Measurements from ENCODE around the gene CEACAM4.
A peak's percentile ranks its signal among the peaks of the same experiment; 100 is the strongest.
"Not testable (repeated sequence)": the region's sequence is repeated elsewhere in the genome, so short reads cannot be mapped to it uniquely, and the experiment has no call there.

CEACAM4 gene

DNA sequence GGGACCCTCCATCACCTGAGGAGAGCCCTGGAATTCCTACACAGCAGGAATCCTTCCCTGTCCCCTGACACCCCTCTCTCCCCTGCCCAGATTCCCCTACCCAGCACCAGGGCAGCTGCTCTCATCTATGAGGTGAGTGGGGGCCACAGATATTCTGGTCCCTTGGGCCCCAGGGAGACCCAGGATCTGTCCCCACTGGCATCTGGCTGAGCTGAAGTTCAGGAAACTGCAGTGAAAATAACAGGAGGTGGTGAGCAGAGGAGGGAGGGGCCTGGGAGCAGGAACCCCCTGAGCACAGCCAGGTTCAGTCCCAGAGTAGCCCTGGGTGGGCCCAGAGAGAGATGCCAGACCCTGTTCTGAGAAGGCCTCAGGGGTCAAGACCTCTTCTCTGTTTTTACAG, 40.8 kb downstream of the CEACAM4 start:
- DNase-seq (ENCODE audit: low read depth, low spot score) = no peak

DNA sequence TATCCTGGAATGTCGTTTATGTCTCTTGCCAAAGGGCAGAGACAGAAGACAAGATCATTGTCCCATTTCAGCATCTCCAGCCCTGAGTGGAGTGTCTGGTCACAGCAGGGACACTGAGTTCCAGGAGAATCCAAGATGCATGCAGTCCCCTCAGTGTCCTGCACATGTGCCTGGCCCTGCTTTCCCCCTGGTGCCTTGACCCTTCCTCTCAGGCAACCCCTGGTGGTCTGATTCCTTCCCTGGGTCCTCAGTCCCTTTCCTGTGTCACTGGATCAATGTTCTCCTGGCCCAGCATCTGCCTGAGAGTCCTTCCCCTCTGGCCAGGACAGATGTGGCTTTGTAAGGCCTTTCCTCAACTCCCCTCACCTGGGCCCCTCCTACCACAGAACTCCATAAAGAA, 41.9 kb downstream of the CEACAM4 start:
- no peak for DNase-seq (ENCODE audit: low read depth, low spot score)

DNA sequence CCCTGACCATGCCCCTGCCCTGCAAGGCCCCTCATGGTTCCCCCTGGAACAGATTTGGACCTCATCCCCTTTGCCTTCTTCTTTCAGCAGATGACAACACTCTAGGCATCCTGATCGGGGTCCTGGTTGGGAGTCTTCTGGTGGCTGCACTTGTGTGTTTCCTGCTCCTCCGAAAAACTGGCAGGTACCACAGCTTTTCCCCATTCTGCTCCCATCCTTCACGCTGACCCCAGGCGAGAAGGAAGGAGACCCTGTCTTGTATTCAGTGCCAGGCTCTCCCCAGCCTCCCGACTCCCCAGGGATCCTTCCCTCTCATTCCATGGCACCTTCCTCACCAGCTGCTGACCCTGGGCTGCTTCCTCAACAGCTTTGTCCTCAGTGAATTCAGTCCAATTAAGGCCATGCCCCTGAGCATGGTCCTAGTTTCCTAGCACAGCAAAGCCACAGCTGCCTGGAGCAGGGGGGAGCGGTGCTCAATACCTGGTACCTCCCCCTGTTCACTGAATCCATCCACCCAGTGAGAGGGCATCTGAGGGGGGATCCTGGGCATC, 42.5 kb downstream of the CEACAM4 start:
- no peak for DNase-seq (ENCODE audit: low read depth, low spot score)

DNA sequence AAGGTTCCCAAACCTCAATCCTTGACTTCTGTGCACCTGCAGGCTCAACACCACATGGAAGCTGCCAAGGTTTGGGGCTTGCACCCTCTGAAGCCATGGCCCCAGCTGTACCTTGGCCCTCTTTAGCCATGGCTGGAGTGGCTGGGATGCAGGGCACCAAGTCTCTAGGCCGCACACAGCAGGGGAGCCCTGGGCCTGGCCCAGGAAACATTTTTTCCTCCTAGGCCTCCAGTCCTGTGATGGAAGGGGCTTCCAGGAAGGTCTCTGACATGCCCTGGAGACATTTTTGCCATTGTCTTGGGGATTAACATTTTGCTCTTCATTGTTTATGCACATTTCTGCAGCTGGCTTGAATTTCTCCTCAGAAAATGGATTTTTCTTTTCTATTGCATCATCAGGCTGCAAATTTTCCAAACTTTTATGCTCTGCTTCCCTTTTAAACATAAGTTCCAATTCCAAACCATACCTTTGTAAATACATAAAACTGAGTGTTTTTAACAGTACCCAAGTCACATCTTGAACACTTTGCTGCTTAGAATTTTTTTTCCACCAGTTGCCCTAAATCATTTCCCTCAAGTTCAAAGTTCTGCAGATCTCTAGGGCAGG, 44.2 kb downstream of the CEACAM4 start:
- not testable (repeated sequence) for DNase-seq (ENCODE audit: low read depth, low spot score)

DNA sequence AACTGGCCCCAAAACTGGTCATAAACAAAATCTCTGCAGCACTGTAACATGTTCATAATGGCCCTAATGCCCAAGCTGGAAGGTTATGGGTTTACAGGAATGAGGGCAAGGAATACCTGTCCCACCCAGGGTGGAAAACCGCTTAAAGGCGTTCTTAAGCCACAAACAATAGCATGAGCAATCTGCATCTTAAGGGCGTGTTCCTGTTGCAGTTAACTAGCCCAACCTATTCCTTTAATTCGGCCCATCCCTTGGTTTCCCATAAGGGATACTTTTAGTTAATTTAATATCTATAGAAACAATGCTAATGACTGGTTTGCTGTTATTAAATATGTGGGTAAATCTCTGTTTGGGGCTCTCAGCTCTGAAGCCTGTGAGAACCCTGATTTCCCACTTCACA, 45.8 kb downstream of the CEACAM4 start:
- not testable (repeated sequence) for DNase-seq (ENCODE audit: low read depth, low spot score)

DNA sequence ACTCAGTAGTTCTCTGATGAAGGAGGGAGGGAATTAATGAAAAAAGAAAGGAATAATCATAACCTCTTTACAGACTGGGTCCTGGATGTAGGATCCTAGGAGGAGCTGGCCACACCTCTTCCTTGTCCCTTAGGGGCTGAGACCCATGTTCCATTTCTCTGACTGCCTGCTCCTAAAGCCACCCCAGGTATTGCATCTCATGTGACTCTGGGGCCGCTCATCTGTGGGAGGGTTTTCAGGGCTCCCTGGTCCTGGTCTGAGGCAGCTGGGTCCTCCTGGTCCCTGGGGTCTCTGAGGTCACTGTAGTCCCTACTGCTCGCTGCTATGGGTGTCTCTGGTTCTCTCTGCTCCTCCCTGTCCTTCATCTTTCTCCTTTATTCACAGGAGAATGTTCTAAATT, 48.0 kb downstream of the CEACAM4 start:
- DNase-seq (ENCODE audit: low read depth, low spot score) = no peak

DNA sequence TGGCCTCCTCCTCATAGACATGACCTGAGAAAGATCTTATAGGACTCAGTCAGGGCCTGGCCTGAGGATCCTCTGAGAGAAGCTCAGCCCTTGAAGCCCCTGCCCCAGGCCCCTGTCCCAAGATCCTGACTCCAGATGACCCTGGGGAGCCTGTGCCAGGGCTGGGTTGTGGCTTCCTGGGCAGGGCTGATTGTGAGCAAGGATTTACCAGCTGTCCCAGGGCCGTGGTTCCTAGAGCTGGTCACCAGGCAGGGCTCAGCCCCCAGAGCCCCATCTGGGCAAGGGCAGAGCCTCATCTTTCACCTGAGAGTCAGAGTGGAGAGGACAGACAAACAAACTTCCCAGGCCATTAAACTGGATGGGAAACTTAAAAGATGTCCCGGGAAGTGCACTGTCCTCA, 49.0 kb downstream of the CEACAM4 start:
- DNase-seq (ENCODE audit: low read depth, low spot score) = no peak

DNA sequence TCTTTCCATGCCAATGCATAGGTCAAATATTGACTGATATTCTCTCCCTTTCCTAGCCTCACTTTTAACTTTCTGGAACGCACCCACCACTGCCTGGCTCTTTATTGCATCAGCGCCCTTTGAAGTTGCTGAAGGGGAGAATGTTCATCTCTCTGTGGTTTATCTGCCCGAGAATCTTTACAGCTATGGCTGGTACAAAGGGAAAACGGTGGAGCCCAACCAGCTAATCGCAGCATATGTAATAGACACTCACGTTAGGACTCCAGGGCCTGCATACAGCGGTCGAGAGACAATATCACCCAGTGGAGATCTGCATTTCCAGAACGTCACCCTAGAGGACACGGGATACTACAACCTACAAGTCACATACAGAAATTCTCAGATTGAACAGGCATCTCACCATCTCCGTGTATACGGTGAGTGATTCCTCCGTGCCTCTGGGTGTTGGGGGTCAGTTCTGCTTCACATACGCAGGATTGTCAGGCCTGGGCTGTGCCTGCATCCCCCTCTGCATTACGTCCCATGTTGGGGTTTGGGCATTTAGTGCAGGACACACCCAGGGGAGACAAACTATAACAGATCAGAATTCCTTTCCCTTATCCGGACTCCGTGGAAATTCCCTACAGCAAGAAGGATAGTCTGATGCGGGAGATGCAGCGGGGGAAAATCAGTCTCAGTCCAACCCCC, 49.6 kb downstream of the CEACAM4 start:
- no peak for DNase-seq (ENCODE audit: low read depth, low spot score)

DNA sequence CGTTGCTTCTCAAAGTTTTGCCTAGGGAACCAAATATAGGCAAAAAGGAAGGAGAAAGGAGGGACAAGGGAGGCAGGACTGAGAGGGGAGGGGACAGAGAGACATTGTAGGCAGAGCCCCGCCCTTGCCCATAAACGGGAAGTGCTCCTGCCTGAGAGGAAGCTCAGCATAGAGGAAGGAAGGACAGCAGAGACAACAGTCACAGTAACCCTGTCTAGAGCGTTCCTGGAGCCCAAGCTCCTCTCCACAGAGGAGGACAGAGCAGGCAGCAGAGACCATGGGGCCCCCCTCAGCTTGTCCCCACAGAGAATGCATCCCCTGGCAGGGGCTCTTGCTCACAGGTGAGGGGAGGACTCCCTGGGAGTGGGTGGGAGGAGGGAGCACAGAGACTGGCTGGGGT, 50.9 kb downstream of the CEACAM4 start, which contains the start of gene CEACAM21:
CEACAM21 (plus strand) TSS at position 169 of the 400 bp plus-strand sequence; CDS start at position 278, 109 bp downstream.
- no peak for DNase-seq (ENCODE audit: low read depth, low spot score)

DNA sequence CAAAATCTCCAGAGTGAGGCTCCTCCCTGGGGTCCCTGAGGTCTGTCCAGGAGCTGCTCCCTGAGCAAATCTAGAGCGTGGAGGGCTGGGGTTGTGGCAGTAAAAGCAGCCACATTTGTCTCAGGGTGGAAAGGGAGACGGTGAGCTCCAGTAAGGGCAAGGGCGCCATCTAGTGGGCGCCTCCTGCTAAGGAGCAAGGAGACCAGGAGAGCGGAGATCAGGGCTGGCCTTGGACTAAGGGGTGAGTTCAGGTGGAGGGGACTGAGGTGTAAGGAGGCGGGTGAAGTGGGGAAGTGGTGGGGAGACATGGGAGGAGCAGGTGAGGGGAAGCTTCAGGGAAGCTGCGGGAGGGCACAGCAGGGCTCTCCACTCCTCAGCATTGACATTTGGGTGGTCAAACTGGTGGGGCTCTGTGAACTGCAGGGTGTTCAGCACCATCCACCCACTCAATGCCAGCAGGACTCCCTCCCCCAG, 56.2 kb downstream of the CEACAM4 start:
- DNase-seq (ENCODE audit: low read depth, low spot score) = peak; percentile 86

DNA sequence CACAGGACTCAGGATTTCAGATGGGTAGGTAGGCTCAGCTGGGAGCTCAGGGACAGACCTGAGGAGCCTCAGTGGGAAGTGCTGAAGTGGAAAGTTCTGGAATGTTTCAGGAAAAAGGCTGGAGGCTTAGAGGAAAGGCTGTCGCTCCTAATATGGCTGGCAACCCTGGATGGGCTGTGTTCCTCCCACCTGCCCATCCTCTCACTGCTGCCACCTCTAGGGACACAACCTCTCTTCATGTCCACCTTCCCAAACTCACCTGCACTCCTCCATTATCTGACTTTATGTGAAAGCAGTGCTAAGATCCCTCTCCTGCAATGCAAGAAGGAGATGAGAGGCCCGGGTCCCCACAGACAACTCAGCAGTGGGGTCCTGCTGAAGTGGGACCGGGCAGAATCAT, 56.7 kb downstream of the CEACAM4 start:
- DNase-seq (ENCODE audit: low read depth, low spot score) = no peak

DNA sequence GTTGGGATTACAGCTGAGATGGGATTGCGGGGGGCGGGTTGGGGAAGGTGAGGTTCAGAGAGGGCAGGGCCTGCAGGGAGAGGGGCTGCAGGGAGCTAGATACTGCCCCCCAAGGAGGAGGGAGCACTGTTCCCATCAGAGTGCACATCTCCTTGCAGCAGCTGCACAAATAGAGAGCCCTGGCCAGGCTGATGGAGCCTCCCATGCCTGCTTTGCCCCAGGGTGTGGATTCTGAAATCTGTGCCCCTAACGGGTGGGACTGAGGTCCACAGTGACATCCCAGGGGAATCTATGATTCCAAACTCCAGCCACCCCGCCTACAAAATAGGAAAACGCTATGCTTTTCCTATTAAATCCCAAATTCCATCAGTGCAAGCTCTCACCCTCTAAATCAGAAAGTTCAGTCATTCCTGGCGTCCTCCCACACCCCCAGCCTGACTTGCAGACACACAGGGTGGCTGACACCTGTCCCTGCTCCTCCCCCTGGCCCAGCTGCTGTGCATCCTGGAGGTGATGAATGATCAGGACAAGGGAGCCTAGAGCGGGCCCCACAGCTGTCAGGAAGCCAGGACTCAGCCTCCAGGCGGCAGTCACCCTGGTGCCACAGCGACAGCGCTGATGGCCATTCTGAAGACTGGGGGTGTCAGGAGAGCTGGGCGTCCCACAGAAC, 57.3 kb downstream of the CEACAM4 start:
- DNase-seq (ENCODE audit: low read depth, low spot score) = no peak

Data from astrocyte of the hippocampus (primary cell).